Limb (tissue), 2 donors: ENCODE results near the gene HMGN1.

ENCODE experiments used
- DNase-seq, 2 donors: peaks; one replicate each; pipeline ENCODE4 v3.0.0-alpha.2; 2016; ENCODE audit errors: extremely low spot score in 2 of 2

HMGN1 gene

GRCh38 chr21:39334611-39335010, 14.3 kb downstream of the HMGN1 start:
- DNase-seq = no peak

DNA sequence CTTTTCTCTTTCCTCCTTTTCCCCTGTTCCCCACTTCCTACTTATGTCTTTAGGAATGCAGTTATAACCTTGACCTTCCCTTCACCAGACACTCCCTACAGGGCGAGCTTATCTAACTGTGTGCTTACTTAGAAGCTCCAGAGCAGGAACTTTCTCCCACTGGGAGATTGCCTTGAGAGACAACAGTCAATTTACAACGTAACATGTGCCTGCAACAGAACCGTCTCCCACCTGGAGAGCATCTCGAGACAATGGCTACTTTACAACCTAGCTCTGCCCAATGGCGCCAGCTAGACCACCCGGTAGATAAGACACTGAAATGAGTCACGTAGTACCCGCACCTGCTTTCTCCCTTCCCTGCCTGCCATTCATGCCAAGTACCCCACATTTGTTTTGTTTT, 16.7 kb downstream of the HMGN1 start:
- no peak for DNase-seq

DNA sequence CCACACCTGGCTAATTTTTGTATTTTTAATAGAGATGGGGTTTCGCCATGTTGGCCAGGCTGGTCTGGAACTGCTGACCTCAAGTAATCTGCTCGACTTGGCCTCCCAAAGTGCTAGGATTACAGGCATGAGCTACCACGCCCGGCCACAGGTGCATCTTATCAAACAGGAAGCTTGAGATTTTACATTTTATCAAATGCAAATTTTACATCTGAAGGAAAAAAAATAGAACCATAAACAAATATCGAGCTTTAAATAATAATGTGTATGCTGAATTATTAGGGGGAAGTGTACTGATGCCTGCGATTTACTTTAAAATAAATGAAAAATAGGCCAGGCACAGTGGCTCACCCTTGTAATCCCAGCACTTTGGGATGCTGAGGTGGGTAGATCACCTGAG, 18.9 kb downstream of the HMGN1 start:
- no peak for DNase-seq

DNA sequence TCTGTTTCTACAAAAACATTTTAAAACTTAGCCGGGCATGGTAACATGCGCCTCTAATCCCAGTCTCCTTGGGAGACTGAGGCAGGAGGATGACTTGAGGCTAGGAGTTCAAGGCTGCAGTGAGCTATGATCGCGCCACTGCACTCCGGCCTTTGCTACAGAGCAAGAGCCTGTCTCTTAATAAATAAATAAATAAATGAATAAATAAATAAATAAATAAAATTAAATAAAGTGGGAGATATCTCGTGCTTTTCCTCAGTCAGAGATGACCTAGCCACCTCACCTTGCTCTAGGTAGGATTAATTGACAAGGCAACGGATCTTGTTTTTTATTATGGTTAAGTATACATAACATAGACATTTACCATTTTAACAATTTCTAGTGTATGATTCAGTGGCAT, 21.2 kb downstream of the HMGN1 start:
- DNase-seq = no peak

- no peak for DNase-seq
These were observed 22.1 kb downstream of the HMGN1 start for GRCh38 chr21:39326607-39327307.

DNA sequence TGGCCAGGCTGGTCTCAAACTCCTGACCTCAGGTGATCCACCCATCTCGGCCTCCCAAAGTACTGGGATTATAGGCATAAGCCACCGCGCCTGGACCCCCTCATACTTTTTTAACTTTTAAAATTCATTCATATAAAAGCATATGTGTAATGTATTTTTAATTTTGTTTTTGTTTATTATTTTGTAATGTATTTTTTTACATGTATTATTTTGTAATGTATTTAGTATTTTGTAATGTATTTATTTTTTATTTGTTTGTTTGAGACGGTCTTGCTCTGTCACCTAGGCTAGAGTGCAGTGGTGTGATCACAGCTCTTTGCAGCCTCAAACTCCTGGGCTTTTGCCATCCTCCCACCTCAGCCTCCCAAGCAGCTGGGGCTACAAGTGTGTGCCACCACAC, 23.4 kb downstream of the HMGN1 start:
- no peak for DNase-seq

GRCh38 chr21:39321424-39321823, 27.5 kb downstream of the HMGN1 start:
- no peak for DNase-seq

DNA sequence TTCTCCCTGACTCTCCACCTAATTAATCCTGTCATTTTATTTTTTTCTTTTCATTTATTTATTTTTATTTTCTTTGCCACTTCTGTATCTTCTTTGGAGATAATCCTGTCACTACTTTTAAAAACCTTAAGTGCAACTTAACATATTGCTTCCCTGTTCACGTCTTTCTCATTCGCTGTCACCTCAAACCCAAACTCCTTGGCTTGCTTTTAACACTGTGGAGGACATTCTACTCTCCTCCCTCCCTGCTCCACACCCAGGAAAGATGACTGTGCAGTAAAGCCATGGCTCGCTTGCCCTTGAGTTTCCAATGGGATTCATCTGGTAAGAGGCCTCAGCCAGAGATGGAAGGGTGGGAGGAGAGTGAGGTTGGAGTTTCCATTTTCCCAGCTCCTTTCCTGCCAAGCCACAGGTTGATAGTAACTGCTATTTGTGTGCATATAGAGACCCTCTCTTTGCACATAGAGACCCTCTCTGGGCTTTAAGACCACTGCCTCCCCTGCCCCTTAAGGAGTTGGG, 29.0 kb downstream of the HMGN1 start:
- DNase-seq = no peak

GRCh38 chr21:39319251-39319756, 29.6 kb downstream of the HMGN1 start:
- DNase-seq = peak in 1 of 2 donors; percentile 9

DNA sequence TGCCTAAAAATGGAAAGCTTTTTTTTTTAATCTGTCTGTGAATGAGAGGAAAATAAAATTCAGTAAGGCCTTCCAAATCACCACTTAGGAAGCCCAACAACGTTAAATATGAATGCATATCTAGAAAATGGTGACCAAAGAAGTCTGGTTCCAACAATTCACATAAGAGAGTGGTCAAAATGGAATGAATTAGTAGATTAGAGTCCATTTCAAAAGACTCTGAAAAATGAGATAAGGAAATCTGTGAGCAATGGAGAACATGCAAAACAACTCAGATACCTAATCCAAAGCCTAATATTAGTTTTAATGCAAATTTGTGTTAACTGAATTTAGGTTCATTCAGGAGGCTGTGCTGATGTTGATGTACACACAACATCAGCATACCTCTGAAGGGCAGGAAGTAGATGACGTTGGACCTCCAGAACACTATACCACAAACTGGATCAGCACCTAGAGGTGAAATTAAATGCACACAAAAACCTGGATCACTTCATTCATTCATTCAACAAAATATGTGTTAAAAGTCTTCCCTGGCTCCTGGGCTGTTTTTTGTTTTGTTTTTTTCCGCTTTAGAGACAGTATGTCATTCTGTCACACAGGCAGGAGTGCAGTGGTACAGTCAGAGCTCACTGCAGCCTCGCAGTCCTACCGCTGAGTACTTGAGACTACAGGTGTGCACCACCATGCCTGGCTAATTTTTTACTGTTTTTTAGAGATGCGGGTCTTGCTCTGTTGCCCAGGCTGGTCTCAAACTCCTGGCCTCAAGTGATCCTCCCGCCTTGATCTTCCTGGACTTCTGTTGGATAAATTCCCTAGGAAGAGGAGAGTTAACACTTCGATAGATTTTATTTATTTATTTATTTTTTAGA, 30.6 kb downstream of the HMGN1 start:
- DNase-seq = no peak

- no peak for DNase-seq
These were observed 31.5 kb downstream of the HMGN1 start for GRCh38 chr21:39317134-39318090.

GRCh38 chr21:39316729-39317128, 32.2 kb downstream of the HMGN1 start:
- DNase-seq = no peak

DNA sequence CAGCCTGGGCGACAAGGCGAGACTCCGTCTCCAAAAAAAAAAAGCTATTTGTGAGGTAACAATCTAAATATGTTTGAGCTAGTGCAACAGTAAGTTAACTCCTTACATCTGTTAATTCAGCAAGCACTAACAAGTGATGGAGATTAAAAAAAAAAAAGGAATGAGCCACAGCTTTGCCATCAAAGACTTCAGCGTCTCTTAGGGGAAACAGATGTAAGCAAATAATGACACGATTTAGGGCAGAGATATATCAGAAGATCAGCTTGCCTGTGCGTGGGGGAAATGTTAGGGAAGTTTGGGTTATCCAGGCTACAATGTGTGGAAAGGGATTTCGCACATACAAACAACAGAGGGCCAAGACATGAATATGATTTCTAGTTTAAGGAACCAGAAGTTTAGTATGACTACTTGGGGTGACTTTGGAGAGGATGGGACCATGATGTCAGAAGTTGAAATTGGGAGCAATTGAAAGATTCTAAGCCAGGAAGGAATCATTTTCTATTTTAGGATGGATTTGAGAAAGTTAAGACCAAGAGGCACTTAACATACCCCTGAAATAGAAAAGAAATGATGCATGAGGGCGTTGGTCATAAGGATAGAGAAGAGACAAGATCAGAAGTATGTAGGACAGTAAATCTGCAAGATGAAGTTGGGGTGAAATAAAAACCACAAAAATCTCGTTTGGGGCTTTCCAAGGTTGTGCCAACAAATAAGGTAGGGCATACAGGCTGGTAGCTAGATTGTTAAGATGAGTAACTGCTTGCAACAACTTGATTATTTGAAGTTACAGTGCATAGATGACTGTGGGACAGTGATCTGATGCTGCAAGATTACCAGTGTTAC, 33.1 kb downstream of the HMGN1 start:
- no peak for DNase-seq

DNA sequence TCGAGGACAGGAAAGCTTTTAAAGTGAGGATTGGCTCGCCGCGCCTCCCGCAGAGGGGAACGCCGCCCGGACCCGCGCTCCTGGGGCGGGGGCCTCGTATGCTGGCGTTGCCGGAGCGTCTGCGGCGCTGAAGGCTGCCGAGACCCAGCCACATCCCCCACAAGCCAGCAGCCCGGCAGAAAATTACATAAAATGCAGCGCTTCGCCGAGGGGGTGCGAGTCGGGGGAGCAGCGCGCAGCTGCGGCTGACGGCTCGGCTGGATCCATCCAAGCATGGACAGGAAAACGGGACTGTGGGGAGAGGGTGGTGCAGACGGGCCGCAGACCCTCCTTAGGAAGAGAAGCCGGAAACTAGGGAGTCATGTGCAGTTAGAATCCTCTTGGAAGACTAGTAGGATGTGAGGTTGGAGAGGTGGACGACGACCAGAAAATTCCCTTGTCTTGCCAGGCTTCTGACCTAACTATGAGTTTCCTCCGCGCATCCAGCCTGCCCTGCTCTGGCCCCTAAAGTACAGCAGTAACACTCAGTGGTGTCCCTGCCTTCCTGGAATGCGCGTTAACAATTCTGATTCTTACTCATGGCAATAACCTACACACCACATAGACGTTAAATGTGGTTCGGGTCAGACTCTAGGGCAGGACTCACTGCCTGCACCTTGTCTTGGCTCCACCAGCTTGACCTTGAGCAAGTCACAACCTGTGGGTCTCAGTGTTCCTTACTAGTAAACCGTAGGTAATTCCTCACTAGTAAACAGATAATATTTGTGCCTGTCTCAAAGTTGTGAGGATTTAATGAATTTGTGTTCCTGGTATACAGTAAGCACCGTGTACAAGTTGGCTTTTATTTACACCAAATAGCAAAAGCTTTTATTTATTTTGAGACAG, 34.5 kb downstream of the HMGN1 start:
- peak in 1 of 2 donors; percentile 69 for DNase-seq

GRCh38 chr21:39313571-39314142, 35.2 kb downstream of the HMGN1 start, which contains the start of gene BRWD1:
BRWD1 (minus strand) TSS chr21:39313632; CDS start chr21:39313491, 141 bp downstream.
- DNase-seq = peak; percentile 84 to 93

DNA sequence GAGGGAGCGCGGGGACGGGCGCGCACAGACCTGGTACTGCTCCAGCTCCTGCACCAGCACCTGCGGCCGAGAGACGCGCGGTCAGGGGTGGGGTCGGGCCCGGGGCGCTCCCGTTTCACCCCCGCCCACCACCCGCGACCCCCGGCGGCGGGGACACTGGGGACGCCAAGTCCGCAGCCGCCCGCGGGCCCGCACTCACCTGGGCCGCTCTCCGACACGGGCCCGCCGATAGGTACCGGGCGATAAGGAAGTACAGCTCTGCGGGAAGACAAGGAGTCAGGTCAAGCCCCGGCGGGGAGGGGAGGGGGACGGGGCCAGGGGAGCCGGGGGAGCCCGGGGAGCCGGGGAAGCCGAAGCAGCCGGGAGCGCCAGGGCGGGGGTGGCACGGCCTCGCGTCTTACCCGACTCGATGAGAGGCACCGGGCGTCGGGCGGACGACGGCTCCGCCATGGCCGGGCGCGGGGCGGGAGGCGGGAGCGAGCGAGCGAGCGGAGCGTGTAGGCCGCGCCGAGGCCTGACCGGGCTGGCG, 35.8 kb downstream of the HMGN1 start:
- DNase-seq = peak in 1 of 2 donors; percentile 6

DNA sequence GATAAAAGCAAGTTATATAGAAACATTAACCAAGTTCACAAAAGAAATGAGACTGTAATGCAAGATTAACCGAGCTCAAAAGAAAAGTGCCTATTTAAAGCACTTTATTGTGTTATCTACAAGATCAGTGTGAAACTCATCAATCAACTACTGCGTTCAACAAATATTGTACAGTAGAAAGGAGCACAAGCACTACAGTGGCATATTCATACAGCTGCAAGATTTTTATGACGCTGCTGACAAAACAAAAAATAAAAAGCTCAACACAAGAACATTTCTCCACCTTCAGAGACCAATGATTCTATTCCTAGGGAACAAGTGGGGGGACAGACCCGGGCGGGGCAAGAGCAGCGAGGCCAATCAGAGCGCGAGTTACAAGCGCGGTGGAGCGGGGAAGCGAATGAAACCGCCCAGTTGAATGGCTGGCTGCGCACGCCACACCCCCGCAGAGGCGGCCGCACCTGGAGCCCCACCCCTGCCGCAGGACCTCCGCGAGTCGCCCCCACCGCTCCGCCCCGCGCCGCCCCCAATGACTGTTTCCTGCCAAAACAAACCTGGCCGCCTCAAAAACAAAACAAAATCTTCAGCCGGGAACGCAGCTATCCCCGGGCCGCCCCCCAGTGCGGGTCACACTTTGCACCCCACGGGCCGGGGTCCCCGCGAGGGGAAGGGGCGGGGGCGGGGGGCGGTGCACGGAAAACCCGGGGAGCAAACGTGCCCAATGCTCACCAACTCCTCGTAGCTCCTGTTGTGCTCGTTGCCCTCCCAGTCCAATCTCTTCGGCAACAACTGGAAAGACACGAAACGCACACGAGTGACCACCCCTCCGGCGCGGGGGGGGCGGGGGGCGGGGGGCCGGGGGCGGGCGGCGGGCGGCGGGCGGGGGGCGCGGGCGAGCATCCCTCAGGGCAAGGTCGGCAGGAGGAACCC, 36.5 kb downstream of the HMGN1 start:
- peak; percentile 94 to 97 for DNase-seq
